PC-3 (cell line): ENCODE results near the gene CNIH1.
A peak's percentile ranks its signal among the peaks of the same experiment; 100 is the strongest.

ENCODE experiments used
- EZH2 ChIP-seq: fragments of 300-600 bp; sonication (generic); IDR thresholded peaks from one replicate; pipeline ENCODE4 v1.6.1; 2017; ENCODE audit warnings: antibody characterized with exemption, mild to moderate bottlenecking, low read length; ENCODE audit not compliant: unreplicated experiment
- TF ChIP-seq, protein P1 (sequence below): fragments of 300-600 bp; sonication (generic); conservative IDR thresholded peaks from 2 replicates; pipeline ENCODE4 v1.5.1; 2017; ENCODE audit warnings: antibody characterized with exemption, low read depth, mild to moderate bottlenecking, low read length

DNA sequence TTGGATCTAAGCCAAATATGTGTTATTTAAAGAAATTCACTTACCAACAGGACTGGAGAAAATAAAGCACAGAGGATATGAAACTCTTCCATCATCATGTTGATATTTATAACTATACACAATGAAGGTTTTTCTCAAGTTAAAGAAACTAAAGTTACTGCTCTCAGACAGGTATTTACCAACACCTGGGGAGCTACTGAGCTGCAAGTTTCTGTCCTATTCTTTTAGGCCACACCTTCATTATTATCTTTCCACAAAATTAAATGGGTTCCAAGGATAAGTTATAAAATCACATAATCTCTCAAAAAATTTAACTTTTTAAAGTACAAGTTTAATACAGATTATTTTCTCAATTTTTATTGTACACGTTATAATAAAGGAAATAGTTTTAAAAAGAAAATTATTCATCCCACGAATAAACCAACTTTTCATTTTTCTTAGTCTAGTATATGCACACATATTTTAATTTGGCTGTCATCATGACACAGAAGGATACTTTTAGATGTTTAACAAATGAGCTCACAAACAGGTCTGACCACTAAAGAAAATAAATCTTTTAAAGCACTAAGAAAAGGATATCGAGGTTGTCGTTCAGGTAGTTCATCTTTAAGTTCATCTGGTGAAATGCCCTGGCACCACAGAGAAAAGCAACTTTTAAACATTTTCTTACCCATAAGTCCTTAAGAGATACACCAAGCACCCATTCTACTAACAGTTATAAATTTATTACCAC is 39.8 kb upstream of the CNIH1 start:
- no peak for TF ChIP-seq EZH2
- TF ChIP-seq, protein P1, sequence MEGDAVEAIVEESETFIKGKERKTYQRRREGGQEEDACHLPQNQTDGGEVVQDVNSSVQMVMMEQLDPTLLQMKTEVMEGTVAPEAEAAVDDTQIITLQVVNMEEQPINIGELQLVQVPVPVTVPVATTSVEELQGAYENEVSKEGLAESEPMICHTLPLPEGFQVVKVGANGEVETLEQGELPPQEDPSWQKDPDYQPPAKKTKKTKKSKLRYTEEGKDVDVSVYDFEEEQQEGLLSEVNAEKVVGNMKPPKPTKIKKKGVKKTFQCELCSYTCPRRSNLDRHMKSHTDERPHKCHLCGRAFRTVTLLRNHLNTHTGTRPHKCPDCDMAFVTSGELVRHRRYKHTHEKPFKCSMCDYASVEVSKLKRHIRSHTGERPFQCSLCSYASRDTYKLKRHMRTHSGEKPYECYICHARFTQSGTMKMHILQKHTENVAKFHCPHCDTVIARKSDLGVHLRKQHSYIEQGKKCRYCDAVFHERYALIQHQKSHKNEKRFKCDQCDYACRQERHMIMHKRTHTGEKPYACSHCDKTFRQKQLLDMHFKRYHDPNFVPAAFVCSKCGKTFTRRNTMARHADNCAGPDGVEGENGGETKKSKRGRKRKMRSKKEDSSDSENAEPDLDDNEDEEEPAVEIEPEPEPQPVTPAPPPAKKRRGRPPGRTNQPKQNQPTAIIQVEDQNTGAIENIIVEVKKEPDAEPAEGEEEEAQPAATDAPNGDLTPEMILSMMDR: peak; percentile 42; the same call in 1 of the 2 replicates
